Measurements from ENCODE around the gene SEPTIN14.
"Not testable (repeated sequence)": the region's sequence is repeated elsewhere in the genome, so short reads cannot be mapped to it uniquely, and the experiment has no call there.

The SEPTIN14 gene

GRCh38 chr7:55785444-55785843 is 77.1 kb downstream of the SEPTIN14 start:
- DNase-seq (ENCODE audit: low read depth in 1 of 2, low spot score in 1 of 2): not testable (repeated sequence)

- no peak for DNase-seq (ENCODE audit: low read depth in 1 of 2, low spot score in 1 of 2)
Measured at GRCh38 chr7:55784151-55784550, 78.4 kb downstream of the SEPTIN14 start.

- no peak for DNase-seq (ENCODE audit: low read depth in 1 of 2, low spot score in 1 of 2)
Measured at GRCh38 chr7:55778631-55779030, 83.9 kb downstream of the SEPTIN14 start.

GRCh38 chr7:55776196-55776595 is 86.4 kb downstream of the SEPTIN14 start:
- DNase-seq (ENCODE audit: low read depth in 1 of 2, low spot score in 1 of 2): no peak

- no peak for DNase-seq (ENCODE audit: low read depth in 1 of 2, low spot score in 1 of 2)
Measured at GRCh38 chr7:55775051-55775420, 87.5 kb downstream of the SEPTIN14 start.

GRCh38 chr7:55774327-55775050 is 88.1 kb downstream of the SEPTIN14 start:
- DNase-seq (ENCODE audit: low read depth in 1 of 2, low spot score in 1 of 2): no peak

- no peak for DNase-seq (ENCODE audit: low read depth in 1 of 2, low spot score in 1 of 2)
Measured at GRCh38 chr7:55770778-55771177, 91.8 kb downstream of the SEPTIN14 start.

- DNase-seq (ENCODE audit: low read depth in 1 of 2, low spot score in 1 of 2): not testable (repeated sequence)
Measured at GRCh38 chr7:55753274-55753862, 109.2 kb downstream of the SEPTIN14 start.

- not testable (repeated sequence) for DNase-seq (ENCODE audit: low read depth in 1 of 2, low spot score in 1 of 2)
Measured at GRCh38 chr7:55744706-55745105, 117.8 kb downstream of the SEPTIN14 start.
